PC-9 (cell line): ENCODE data around the gene PLEKHH2.

Experiments
- CTCF ChIP-seq: fragments of 200-600 bp; sonication (generic); conservative IDR thresholded peaks from 2 replicates; pipeline ENCODE4 v1.6.1; 2017; ENCODE audit warnings: mixed run types, antibody characterized with exemption, mild to moderate bottlenecking, moderate library complexity
- EZH2 ChIP-seq: fragments of 200-600 bp; sonication (generic); IDR thresholded peaks from 2 replicates; pipeline ENCODE4 v1.8.0; 2017; ENCODE audit warnings: antibody characterized with exemption, low read depth

DNA sequence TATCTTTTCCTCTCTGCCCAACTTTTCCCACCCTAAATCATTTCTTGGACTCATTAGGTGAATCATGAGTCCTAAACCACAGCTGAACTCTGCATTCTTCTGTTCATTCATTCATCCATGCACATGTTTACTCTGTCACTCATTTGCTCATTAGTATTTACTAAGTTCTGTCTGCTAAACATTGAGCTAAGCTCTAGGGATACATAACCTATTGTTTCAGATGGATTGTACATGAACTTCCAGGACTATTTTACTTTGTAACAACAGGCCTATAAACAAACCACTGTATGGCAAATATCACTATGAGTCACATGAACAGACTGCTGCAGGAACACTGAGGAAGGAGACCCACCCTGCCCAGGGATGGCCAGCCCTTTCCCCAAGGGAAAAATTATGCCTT is 122.1 kb downstream of the PLEKHH2 start:
- no peak for TF ChIP-seq CTCF
- no peak for TF ChIP-seq EZH2
